ACHN (cell line): ENCODE results near the gene VDAC1.
"Not testable (repeated sequence)": the region's sequence is repeated elsewhere in the genome, so short reads cannot be mapped to it uniquely, and the experiment has no call there.

Experiments
- DNase-seq: peaks from one replicate; pipeline ENCODE4 v3.0.0-alpha.2; 2015
- in situ Hi-C: cut with HindIII; loops from 2 replicates; pipeline ENCODE4 v1.10.0; 2017; ENCODE audit warnings: low sequenced_read_pairs, low pct_ligation_motif_present, low pct_unique_long_range_greater_than_20kb

Gene VDAC1, protein sequence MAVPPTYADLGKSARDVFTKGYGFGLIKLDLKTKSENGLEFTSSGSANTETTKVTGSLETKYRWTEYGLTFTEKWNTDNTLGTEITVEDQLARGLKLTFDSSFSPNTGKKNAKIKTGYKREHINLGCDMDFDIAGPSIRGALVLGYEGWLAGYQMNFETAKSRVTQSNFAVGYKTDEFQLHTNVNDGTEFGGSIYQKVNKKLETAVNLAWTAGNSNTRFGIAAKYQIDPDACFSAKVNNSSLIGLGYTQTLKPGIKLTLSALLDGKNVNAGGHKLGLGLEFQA

DNA sequence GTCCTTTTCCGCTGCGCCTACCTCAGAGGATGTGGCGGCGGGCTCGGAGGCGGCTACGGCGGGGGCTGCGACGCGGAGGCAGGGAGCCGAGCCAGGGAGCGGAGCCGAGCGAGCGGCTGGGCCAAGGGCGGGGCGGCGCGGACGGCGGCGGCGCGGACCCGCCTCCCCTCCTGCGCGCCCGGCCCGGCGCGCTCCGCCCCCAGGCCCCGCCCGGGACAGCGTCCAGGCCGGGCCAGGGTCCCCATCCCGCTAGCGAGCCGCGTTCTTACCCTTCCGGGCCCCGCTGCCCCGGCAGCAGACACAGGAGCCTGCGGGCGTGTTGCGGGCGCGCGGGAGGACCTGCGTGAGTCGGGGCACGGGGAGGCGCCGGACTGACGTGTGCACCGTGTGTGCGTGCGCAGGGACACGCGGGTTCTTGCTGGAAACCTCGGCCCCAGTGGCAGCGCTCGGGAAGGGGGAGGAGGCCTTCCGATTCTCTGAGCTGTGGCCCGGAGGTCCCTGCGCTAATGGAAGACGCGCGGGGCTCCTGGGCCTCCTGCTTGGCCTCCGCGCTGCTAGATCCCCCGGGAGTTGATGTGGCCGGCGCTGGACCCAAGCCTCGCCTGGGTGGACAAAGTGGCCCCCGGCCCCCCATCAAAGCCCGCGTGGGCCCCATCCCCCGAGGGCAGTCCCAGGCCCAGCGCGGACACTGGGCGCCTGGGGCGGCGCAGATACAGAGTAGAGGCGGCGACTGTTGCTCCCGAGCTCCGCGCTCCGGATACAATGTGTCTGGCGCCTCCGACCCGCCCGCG is at the start of gene VDAC1:
Gene VDAC1, minus strand, starts transcription at position 350 of the 791 bp plus-strand sequence. CDS start 11,963 bp downstream, outside the sequence.
- peak; percentile 75 for DNase-seq
- in situ Hi-C loops = no loop called here

DNA sequence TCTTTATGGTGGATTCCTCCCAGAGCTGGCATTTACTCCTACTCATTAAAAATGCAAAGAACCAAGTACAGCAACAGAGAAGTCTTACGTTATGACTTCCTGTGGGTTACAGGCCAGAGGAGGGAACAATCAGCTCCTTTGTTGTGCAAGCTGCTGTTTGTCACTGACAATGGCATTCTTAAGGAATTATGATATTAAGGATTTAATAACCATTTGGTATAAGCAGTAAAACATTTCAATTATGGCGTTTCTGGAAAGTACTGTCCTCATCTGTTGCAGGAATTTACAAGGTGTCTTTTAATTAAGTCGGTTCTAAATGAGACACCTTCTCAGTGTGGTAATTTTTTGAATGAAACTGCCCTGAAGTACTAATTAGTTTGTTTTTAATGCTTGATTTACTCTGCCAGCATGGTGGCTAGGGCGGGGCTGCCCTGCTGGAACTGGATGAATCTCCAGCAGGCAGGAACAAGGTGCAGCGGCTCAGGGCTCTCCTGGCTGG is 49.1 kb upstream of the VDAC1 start:
- in situ Hi-C loops = loop anchor here (25.0 kb wide), 1 partner anchor 108 kb away; no protein-coding TSS in a partner anchor
- DNase-seq = no peak

DNA sequence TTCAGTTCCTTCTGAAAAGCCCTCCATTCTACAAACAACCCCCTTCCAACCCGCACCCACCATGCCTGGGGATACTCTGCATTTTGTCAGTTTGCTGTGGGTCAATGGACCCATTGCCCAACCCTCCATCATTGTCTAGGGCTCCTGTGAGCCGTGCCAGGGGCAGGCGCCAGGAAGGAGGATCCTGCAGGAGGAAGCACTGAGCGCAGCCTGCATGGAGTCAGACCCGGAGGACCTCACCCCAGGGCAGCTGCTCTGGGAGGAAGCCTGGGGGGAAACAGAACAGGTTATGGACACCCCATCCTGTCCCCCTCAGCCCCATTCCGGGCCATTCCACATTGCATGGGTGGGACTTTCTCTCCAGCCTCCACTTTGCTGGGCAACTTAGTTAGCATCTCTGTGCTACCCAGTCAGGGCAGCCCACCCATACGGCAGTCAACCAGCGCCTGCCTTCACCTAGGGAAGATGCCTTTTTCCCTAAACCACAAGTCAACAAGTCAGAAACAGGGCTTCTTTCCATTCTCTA is 48.6 kb upstream of the VDAC1 start:
- in situ Hi-C loops = loop anchor here (25.0 kb wide), 1 partner anchor 109 kb away; no protein-coding TSS in a partner anchor
- DNase-seq = no peak

DNA sequence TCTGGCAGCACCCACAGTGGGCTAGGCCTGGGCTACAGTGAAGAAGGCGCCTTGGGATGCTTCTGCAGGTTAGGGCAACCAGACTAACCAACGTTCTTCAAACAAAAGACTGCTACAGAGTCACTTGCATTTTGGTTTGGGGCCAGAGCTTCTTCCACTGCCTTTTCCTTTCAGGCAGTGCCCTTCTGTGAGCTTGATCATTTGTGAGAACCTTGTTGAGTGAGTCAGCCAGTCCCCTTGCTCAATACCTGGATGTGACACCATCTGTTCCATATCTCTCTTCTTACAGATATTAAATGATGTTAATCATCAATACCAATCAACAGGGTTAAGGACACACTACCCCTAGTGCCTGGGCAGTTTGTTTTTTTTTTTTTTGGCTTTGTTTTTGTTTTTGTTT is 46.5 kb upstream of the VDAC1 start:
- in situ Hi-C loops = loop anchor here (25.0 kb wide), 1 partner anchor 111 kb away; no protein-coding TSS in a partner anchor
- no peak for DNase-seq

GRCh38 chr5:134048864-134049263 is 44.1 kb upstream of the VDAC1 start:
- DNase-seq = no peak
- in situ Hi-C loops = no loop called here

DNA sequence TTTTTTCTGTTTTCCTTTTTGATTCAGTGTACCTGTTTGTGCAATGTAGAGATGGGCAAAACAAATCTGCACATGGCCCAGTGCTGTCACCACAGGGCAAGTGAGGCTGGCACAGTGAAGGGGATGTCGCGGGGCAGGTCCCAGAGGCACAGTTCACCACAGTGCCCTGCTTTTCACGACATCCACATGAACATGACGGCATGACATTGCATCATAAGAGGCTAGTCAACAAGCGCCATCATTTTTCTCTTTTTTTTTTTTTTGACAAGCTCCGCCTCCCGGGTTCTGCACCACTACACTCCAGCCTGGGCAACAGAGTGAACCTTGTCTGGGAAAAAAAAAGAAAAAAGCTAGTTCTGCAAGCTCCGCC is 42.9 kb upstream of the VDAC1 start:
- no peak for DNase-seq
- in situ Hi-C loops = no loop called here

DNA sequence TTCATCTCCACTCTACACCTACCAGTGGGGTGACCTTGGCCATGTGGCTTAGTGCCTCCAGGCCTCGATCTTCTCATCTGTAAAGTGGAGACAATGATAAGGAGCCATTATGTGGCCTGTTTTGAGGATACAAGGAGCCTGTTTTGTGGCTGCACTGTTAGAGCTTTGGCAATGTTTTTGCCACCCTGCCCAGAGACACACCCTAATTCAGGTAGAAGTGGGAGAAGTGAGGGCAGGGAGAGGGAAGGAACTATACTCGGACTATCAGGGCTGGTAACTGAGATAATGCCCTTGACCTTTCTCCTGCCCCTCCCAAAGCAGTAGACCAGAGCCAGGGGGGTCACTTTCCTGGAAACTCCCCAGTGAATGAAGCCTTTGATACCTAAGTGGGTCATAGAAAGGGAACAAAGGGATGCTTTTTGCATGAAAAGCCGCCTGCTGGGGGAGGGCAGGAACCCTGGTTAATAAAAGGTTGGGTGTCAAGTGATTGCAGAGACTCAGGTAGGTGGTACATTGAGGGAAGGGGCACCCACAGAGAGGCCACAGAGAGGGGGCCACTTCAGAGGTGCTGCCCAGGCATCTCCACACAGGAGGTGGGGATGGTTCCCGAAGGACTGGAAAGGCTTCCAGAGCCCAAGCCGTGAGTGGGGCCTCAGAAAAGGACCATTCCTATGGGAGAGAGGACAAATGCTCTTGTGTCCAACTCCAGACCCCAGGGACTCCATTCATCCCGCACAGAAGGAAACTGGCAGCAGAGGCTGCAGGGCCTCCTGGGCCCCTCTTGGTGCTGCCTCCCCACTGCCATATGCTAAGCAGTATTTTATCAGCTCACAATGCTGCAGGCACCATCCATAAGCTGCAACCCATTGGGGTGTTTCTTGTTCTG is 42.3 kb upstream of the VDAC1 start:
- in situ Hi-C loops = no loop called here
- DNase-seq = no peak

DNA sequence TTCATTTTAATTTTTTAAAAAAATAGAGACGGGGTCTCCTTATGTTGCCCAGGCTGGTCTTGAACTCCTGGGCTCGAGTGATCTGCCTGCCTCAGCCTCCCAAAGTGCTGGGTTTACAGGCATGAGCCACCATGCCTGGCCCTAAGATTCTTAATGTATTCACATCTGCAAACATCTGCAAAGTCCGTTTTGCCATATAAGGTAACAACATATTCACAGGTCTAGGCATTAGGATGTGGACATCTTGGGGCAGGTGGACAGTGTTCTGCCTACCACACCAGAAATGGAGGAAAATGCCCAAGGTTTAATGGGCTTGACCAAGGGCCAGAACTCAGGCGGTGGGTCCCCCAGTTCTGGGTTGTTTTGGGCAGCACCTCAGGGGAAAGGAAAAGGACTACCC is 41.6 kb upstream of the VDAC1 start:
- DNase-seq = no peak
- in situ Hi-C loops = no loop called here

GRCh38 chr5:134043793-134044792 is 39.3 kb upstream of the VDAC1 start:
- DNase-seq = no peak
- in situ Hi-C loops = no loop called here

- DNase-seq = no peak
- in situ Hi-C loops = no loop called here
Measured at GRCh38 chr5:134041570-134042411, 37.0 kb upstream of the VDAC1 start.

DNA sequence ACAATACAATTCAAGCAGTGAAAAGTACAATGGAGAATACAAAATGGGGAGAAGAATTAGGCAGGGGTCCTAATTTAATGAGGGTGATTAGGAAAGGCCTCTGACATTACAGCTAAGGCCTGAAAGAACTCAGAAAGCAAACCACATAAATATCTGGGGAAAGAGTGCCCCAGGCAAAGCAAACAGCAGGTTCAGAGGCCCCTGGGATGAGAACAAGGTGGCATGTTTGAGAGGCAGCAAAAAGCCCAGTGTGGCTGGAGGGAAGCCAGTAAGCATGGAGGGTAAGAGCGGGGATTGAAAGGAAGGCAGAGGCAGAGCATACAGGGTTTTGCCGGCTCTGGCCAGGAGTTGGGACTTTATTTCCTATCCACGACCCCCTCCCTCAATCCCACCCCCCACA is 33.4 kb upstream of the VDAC1 start:
- in situ Hi-C loops = no loop called here

DNA sequence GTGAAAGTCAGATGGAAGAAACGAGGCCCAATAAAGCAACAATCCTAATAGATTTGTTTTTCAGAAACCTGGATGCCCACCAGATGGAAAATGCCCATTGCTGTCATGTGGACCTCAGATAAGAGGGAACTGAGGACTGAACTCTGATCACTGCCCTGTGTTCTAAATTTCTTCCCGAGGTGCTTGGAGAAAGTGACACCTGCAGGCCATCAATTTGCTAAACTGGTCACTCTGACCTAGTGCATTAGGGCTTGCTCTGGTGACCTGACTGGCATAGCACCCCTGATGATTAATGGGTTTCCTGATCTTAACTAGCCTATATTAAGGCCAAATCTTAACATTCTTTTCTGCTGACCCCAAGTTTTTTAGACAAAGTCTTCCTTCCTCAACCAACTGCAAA is 32.4 kb upstream of the VDAC1 start:
- in situ Hi-C loops = no loop called here

More for the DNA sequence above, 33.4 kb upstream of the VDAC1 start:
- no peak for DNase-seq

DNA sequence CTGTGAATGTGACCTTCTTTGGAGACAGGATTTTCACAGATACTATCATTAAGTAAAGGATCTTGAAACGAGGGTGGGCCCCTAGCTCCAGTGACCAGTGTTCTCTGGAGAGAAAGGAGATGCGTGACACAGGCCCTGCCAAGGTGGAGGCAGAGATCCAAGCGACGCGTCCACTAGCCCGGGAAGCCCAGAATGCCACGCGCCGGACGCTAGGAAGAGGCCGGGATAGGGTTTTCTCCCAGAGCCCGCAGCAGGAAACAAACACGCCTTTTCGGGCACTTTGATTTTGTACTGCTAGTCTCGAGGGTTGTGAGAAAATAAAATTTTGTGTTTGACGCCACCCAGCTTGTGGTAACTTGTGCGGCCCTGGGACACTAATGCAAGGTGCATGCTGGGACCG is 29.6 kb upstream of the VDAC1 start:
- no peak for DNase-seq
- in situ Hi-C loops = no loop called here

More for the DNA sequence above, 32.4 kb upstream of the VDAC1 start:
- no peak for DNase-seq

GRCh38 chr5:134030303-134030964 is 25.7 kb upstream of the VDAC1 start:
- in situ Hi-C loops, DNase-seq: not testable (repeated sequence)

DNA sequence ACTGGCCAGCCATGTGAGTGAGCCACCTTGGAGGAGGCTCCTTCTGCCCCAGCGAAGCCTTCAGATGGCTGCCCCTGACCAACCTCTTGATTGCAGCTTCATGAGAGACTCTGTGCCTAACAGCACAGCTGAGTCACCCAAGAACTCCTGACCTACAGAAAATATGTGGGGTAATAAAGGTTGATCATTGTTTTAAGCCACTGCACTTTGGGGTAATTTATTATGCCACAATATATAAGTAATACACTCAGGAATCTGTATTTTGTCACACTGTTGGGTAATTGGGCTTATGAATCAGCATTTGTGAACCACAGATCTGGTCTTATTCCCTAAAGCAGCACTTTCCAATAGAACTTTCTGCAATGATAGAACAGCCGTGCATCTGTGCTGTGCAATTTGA is 24.4 kb upstream of the VDAC1 start:
- peak; percentile 94 for DNase-seq
- in situ Hi-C loops = no loop called here

DNA sequence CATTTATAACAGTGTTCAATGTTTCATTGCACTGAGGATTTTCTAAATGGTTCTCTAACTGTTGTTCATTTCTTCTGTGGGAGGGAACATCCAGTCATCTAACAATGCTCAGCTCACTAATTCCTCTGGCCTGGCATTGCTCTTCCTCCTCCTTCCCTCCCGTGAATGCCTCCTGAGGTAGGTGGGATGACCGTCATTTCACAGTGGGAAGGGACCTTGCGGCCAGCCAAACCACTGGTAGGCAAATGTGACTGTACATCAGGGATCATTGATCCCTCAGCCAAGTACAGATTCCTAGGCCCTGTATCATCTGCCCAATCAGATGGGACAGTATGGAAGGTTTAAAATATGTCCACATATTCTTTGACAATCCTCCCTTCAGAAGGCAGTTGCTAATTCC is 23.7 kb upstream of the VDAC1 start:
- no peak for DNase-seq
- in situ Hi-C loops = no loop called here
